Stomach (tissue), 4 donors: ENCODE results near the gene CALN1.

Experiments
- CTCF ChIP-seq, 7 experiments: fragments of 450-650 bp in 4 of 7; fragments of 200-600 bp in 3 of 7; sonication (generic) in 3 of 7; IDR thresholded peaks; one replicate each; pipeline ENCODE4 v1.5.1; 2016 to 2019; ENCODE audit warnings: antibody characterized with exemption in 7 of 7, control low read depth in 2 of 7, mild to moderate bottlenecking in 1 of 7
- EP300 ChIP-seq: sonication (generic); formaldehyde crosslinking; IDR thresholded peaks from one replicate; pipeline ENCODE4 v1.6.1; 2017; ENCODE audit warnings: antibody characterized with exemption
- POLR2A ChIP-seq, 4 donors: fragments of 450-650 bp; IDR thresholded peaks; one replicate each; pipeline ENCODE4 v1.6.1; 2016; ENCODE audit warnings: antibody characterized with exemption in 4 of 4, control low read depth in 2 of 4, mild to moderate bottlenecking in 1 of 4, moderate library complexity in 1 of 4
- POLR2AphosphoS5 ChIP-seq, 3 donors: sonication (generic); formaldehyde crosslinking; IDR thresholded peaks; one replicate each; pipeline ENCODE4 v1.6.1; 2016; ENCODE audit warnings: antibody characterized with exemption in 3 of 3

GRCh38 chr7:72275382-72276070 is 136.6 kb downstream of the CALN1 start:
- TF ChIP-seq CTCF (IDR thresholded peaks at IDR 0.05) (no peak), EP300 (no peak), POLR2A (IDR thresholded peaks at IDR 0.05) (no peak), POLR2AphosphoS5 (IDR thresholded peaks at IDR 0.05) (no peak)
